K562 (cell line): ENCODE measurements around the gene SYNE1. TPM values are rescaled to one million over a fixed set of nuclear protein-coding genes. Genes with fewer than 3 reads are reported as not detected.

Experiments
- ATAC-seq: fragments of 200-7000 bp; cut with Tn5 transposase; 3 replicates; pipeline ENCODE4 v1.9.1; 2020; ENCODE audit warnings: moderate library complexity
- BruUV-seq: library from RNA; stranded (reverse); fragments of 400-500 nt; replicated peaks from 2 replicates; lab custom pipeline; 2021; lab: Mats Ljungman, UMichigan
- CTCF ChIA-PET: fragments of 300-600 bp; formaldehyde crosslinking; extraction: SDS; loops from one replicate; lab custom pipeline; 2021; ENCODE audit warnings: low intra/inter-chr PET ratio; lab: Yijun Ruan, JAX
- POLR2A ChIA-PET: fragments of 300-600, 350-650 bp; sonication (Branson Sonifier 250); formaldehyde crosslinking; extraction: SDS; loops from one replicate; lab custom pipeline; 2021; ENCODE audit warnings: antibody characterized with exemption, inconsistent platforms; lab: Yijun Ruan, JAX
- DNase-seq, 4 experiments: peaks; one replicate each; pipeline versions ENCODE4 v3.0.0 to v3.0.0-alpha.2; 2011 to 2018; ENCODE audit warnings: low spot score in 3 of 4, mixed read lengths in 3 of 4; ENCODE audit errors: extremely low read depth in 1 of 4
- FAIRE-seq: peaks from 2 replicates; lab custom pipeline; 2011; peaks lifted over from hg19 to GRCh38; lab: Jason Lieb, UNC
- H2AFZ ChIP-seq: 2 replicates; pipeline ENCODE4 v1.6.0; 2011; ENCODE audit warnings: low read depth, low read length, control low read depth, inconsistent platforms
- H3K27ac ChIP-seq: fragments of 200-600 bp; 3 replicates; pipeline ENCODE4 v1.8.0; 2011; ENCODE audit warnings: low read depth, mild to moderate bottlenecking, control low read depth, inconsistent platforms, low read length, moderate library complexity, mixed read lengths; ENCODE audit errors: extremely low read depth
- H3K27me3 ChIP-seq, 2 experiments: fragments of 300-600 bp in 1 of 2; 2 replicates in 1 of 2; 3 replicates in 1 of 2; pipeline versions ENCODE4 v1.6.0 to v1.8.0; 2011; ENCODE audit warnings: inconsistent platforms in 2 of 2, low read length in 2 of 2, mild to moderate bottlenecking in 1 of 2, mixed read lengths in 1 of 2, moderate library complexity in 1 of 2; ENCODE audit not compliant: control insufficient read depth in 2 of 2, insufficient read depth in 2 of 2
- H3K36me3 ChIP-seq: fragments of 300-600 bp; 3 replicates; pipeline ENCODE4 v1.8.0; 2011; ENCODE audit warnings: mild to moderate bottlenecking, low read length, inconsistent platforms; ENCODE audit not compliant: control insufficient read depth, insufficient read depth
- H3K4me1 ChIP-seq, 2 experiments: fragments of 200-600 bp in 1 of 2; replicated peaks in 1 of 2; 2 replicates in 1 of 2; 3 replicates in 1 of 2; pipeline versions ENCODE4 v1.5.1 to v1.8.0; 2011; ENCODE audit warnings: inconsistent platforms in 2 of 2, low read length in 2 of 2, mild to moderate bottlenecking in 1 of 2, mixed read lengths in 1 of 2, moderate library complexity in 1 of 2; ENCODE audit not compliant: control insufficient read depth in 2 of 2, insufficient read depth in 2 of 2
- H3K4me2 ChIP-seq: 2 replicates; pipeline ENCODE4 v1.6.1; 2011; ENCODE audit warnings: low read length, control low read depth, inconsistent platforms, mixed read lengths; ENCODE audit not compliant: insufficient read depth
- H3K4me3 ChIP-seq: fragments of 200-600 bp; sonication (generic), shearing (Covaris generic); 2 replicates; pipeline ENCODE4 v1.5.1; 2016; ENCODE audit warnings: control low read depth, inconsistent platforms
- H3K79me2 ChIP-seq: fragments of 200-600 bp; 3 replicates; pipeline ENCODE4 v1.8.0; 2011; ENCODE audit warnings: low read length, inconsistent platforms; ENCODE audit not compliant: control insufficient read depth, insufficient read depth
- H3K9ac ChIP-seq, 2 experiments: 2 replicates each; pipeline versions ENCODE4 v1.6.0 to v1.6.1; 2011; ENCODE audit warnings: low read depth in 2 of 2, low read length in 2 of 2, control low read depth in 1 of 2, inconsistent platforms in 1 of 2, mild to moderate bottlenecking in 1 of 2, mixed read lengths in 1 of 2; ENCODE audit not compliant: insufficient read depth in 1 of 2
- H3K9me1 ChIP-seq: one replicate; pipeline ENCODE4 v1.6.0; 2011; ENCODE audit warnings: inconsistent platforms, mild to moderate bottlenecking, low read length, moderate library complexity; ENCODE audit not compliant: control insufficient read depth, insufficient read depth
- H3K9me3 ChIP-seq: replicated peaks from 2 replicates; pipeline ENCODE4 v1.5.1; 2011; ENCODE audit warnings: low read depth, low read length, inconsistent platforms; ENCODE audit not compliant: control insufficient read depth, insufficient read depth
- H4K20me1 ChIP-seq: replicated peaks from 2 replicates; pipeline ENCODE4 v1.6.1; 2011; ENCODE audit warnings: low read length, inconsistent platforms, mixed read lengths; ENCODE audit not compliant: control insufficient read depth, insufficient read depth
- CC2D1A ChIP-seq: fragments of 450-650 bp; IDR thresholded peaks from 2 replicates; pipeline ENCODE4 v1.6.1; 2017; ENCODE audit warnings: mild to moderate bottlenecking
- DMBX1 ChIP-seq: fragments of 250-450 bp; sonication (Bioruptor Pico); IDR thresholded peaks from 2 replicates; pipeline ENCODE4 v1.8.0; 2022; ENCODE audit warnings: inconsistent platforms, mild to moderate bottlenecking, moderate library complexity, borderline replicate concordance
- GMEB1 ChIP-seq: fragments of 250-450 bp; sonication (Bioruptor Pico); IDR thresholded peaks from 2 replicates; pipeline ENCODE4 v1.4.0; 2020; ENCODE audit warnings: mild to moderate bottlenecking
- LARP7 ChIP-seq: fragments of 450-650 bp; IDR thresholded peaks from 2 replicates; pipeline ENCODE4 v1.6.1; 2016
- MXI1 ChIP-seq: IDR thresholded peaks from 2 replicates; pipeline ENCODE4 v1.6.1; 2011; ENCODE audit warnings: low read depth, mild to moderate bottlenecking, improper control_type of control experiment, low read length
- PHB2 ChIP-seq: fragments of 450-650 bp; IDR thresholded peaks from 2 replicates; pipeline ENCODE4 v1.6.1; 2017; ENCODE audit warnings: low read depth
- SMARCE1 ChIP-seq: fragments of 450-650 bp; IDR thresholded peaks from 2 replicates; pipeline ENCODE4 v1.7.1; 2016; ENCODE audit warnings: mild to moderate bottlenecking
- SREBF1 ChIP-seq: fragments of 150-350 bp; IDR thresholded peaks from 2 replicates; pipeline ENCODE4 v1.6.1; 2014; ENCODE audit warnings: antibody characterized with exemption, low read depth, low read length, borderline replicate concordance
- SRF ChIP-seq, 2 experiments: fragments of 250-450, 450-650 bp in 1 of 2; sonication (Bioruptor Pico) in 1 of 2; sonication (generic) in 1 of 2; formaldehyde crosslinking; IDR thresholded peaks; 2 replicates each; pipeline versions ENCODE4 v1.5.0 to v1.5.1; 2020 to 2022; ENCODE audit warnings: mild to moderate bottlenecking in 1 of 2, missing genetic modification reagents in 1 of 2
- XRCC4 ChIP-seq: IDR thresholded peaks from one replicate; pipeline ENCODE4 v1.6.1; 2011; ENCODE audit not compliant: insufficient read depth, insufficient read length; ENCODE audit errors: extremely low read depth
- ZNF589 ChIP-seq: fragments of 200-800 bp; sonication (Bioruptor generic); IDR thresholded peaks from 2 replicates; pipeline ENCODE4 v1.6.1; 2016; ENCODE audit warnings: low read depth, missing genetic modification characterization, missing compliant biosample characterization
- ZNF77 ChIP-seq: fragments of 250-450 bp; sonication (Bioruptor Pico); IDR thresholded peaks from 2 replicates; pipeline ENCODE4 v1.5.0; 2020
- WGBS: fragments of 100-300 bp; shearing (Covaris generic); methylation state at CpG from one replicate; pipeline ENCODE4 v1.1.6; 2016; ENCODE audit warnings: low coverage, mixed read lengths; ENCODE audit not compliant: insufficient coverage; ENCODE audit errors: missing lambda C conversion rate; 5-methylcytosine and 5-hydroxymethylcytosine counted together
- in situ Hi-C: fragments of 300-500 bp; cut with MboI; formaldehyde crosslinking; loops from 4 replicates; pipeline ENCODE4 v1.15.0; 2018; ENCODE audit warnings: inconsistent platforms, mixed read lengths
- intact Hi-C: fragments of 100-400 bp; cut with micrococcal nuclease; formaldehyde crosslinking; loops from 2 replicates; pipeline ENCODE4 v1.14.2; 2022
- polyA plus RNA-seq, 8 experiments: library from polyadenylated mRNA; depleted of rRNA in 4 of 8; stranded (reverse) in 5 of 8; unstranded in 3 of 8; fragments of >200 nt; fragmentation: Nextera tagmentation in 2 of 8; fragmentation: Illumina TruSeq in 1 of 8; extraction: Ambion mirVana in 2 of 8; extraction: Trizol in 1 of 8; gene quantifications; 2 replicates each; pipeline versions ENCODE4 v1.2.1 to v1.2.3, GENCODE V29; 2011 to 2014; ENCODE audit warnings: inconsistent platforms in 1 of 8, missing spikeins in 1 of 8
- total RNA-seq, 7 experiments: library from RNA; depleted of rRNA in 6 of 7; stranded (reverse); fragments of >200 nt in 6 of 7; fragmentation: Illumina TruSeq in 2 of 7; extraction: Trizol in 2 of 7; gene quantifications; 2 replicates each; pipeline versions ENCODE4 v1.2.1 to v1.2.3, GENCODE V29; 2011 to 2021; ENCODE audit warnings: low replicate concordance in 1 of 7

The SYNE1 gene
- total and polyA plus RNA-seq, 9 of the 15 experiments (the other 6 are each of a cell fraction or from before 2014, with no cell fraction given): under 0.01 to 0.42 (median 0.08) TPM; not detected in 1

- H2AFZ ChIP-seq: no peak overlapping the region
- DNase-seq (no peak), FAIRE-seq (no peak), ATAC-seq (no peak)
- WGBS: 3% methylated on average over 2 of the region's 2 CpGs
- H3K4me1 ChIP-seq: no peaks in the 10 kb centered on the region
- H3K9ac ChIP-seq: no peak overlapping the region
- no peaks in the 10 kb centered on the region for H3K36me3 ChIP-seq
- H3K79me2 ChIP-seq: no peaks in the 10 kb centered on the region
- POLR2A ChIA-PET: no interaction called here
- H3K4me3 ChIP-seq: no peak overlapping the region
- BruUV-seq: no TSS peak
- H3K4me2 ChIP-seq: no peak overlapping the region
- in situ Hi-C loops: no loop called here
- H3K9me3 ChIP-seq: no peaks in the 10 kb centered on the region
- intact Hi-C loops: no loop called here
- no peaks in the 10 kb centered on the region for H4K20me1 ChIP-seq
- no peaks in the 10 kb centered on the region for H3K27me3 ChIP-seq
- H3K9me1 ChIP-seq: no peaks in the 10 kb centered on the region
- CTCF ChIA-PET: no interaction called here
- no peak overlapping the region for H3K27ac ChIP-seq
- TF ChIP-seq ZNF77 (CRISPR knock-in tag) (no peak), CC2D1A (no peak), LARP7 (no peak), SMARCE1 (no peak), GMEB1 (CRISPR knock-in tag) (no peak), MXI1 (no peak), DMBX1 (CRISPR knock-in tag) (no peak), PHB2 (no peak), SREBF1 (no peak), XRCC4 (no peak), ZNF589 (CRISPR knock-in tag) (no peak), SRF (CRISPR knock-in tag; IDR thresholded peaks at IDR 0.05) (no peak)
These were observed 204.4 kb downstream of the SYNE1 start for GRCh38 chr6:152432758-152433157.
